ENCODE measurements around the gene SIRT1.

DNA sequence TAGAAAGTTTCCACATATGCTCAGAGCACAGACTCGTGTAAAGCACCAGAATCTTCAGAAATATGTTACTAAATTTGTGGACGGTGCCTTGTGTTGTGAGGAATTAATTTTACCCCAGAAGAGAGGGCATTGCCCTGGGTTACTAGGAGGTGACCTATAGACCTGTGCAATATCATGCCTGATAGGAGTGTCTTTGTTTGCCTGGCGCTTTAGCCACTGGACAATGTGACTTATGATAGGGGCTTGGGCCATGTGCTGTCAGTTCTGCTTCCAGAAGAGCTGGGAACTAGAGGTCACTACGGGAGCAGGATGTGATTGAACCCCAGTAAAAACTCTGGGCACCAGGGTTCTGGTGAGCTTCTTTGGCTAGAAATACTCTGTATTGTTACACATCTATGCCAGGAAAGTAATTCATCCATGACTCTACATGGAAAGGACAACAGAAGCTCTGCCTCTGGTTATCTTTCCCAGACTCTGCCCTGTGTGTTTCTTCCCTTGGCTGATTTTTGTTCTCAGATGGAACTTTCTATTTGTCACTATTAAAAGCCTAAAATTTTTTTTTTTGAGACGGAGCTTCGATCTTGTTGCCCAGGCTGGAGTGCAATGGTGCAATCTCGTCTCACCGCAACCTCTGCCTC lies 75.5 kb downstream of the SIRT1 start:
- TF ChIP-seq, protein P1, sequence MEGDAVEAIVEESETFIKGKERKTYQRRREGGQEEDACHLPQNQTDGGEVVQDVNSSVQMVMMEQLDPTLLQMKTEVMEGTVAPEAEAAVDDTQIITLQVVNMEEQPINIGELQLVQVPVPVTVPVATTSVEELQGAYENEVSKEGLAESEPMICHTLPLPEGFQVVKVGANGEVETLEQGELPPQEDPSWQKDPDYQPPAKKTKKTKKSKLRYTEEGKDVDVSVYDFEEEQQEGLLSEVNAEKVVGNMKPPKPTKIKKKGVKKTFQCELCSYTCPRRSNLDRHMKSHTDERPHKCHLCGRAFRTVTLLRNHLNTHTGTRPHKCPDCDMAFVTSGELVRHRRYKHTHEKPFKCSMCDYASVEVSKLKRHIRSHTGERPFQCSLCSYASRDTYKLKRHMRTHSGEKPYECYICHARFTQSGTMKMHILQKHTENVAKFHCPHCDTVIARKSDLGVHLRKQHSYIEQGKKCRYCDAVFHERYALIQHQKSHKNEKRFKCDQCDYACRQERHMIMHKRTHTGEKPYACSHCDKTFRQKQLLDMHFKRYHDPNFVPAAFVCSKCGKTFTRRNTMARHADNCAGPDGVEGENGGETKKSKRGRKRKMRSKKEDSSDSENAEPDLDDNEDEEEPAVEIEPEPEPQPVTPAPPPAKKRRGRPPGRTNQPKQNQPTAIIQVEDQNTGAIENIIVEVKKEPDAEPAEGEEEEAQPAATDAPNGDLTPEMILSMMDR (conservative IDR thresholded peaks at IDR 0.05; ENCODE audit: low read length): no peak
- no peak for TF ChIP-seq EZH2phosphoT487 (IDR thresholded peaks at IDR 0.05; ENCODE audit: borderline replicate concordance, low read depth, low read length)
